ENCODE measurements around the gene FAM184A. TPM values are rescaled to one million over a fixed set of nuclear protein-coding genes. Genes with fewer than 3 reads are reported as not detected.
"Not testable (repeated sequence)": the region's sequence is repeated elsewhere in the genome, so short reads cannot be mapped to it uniquely, and the experiment has no call there.

Gene FAM184A
- total RNA-seq, 1 experiment from 2014 or later, result 0.29 TPM

- not testable (repeated sequence) for DNase-seq (ENCODE audit: low read depth)
These were observed 19.4 kb upstream of the FAM184A start for GRCh38 chr6:119097815-119098361.

GRCh38 chr6:119096721-119097565 lies 18.5 kb upstream of the FAM184A start:
- DNase-seq (ENCODE audit: low read depth), result no peak

GRCh38 chr6:119090256-119090655 lies 11.8 kb upstream of the FAM184A start:
- peak; percentile 17 for DNase-seq (ENCODE audit: low read depth)

GRCh38 chr6:119084784-119085183 lies 6.3 kb upstream of the FAM184A start:
- no peak for DNase-seq (ENCODE audit: low read depth)

GRCh38 chr6:119083007-119083406 lies 4.5 kb upstream of the FAM184A start:
- DNase-seq (ENCODE audit: low read depth), result no peak

- peak; percentile 60 for DNase-seq (ENCODE audit: low read depth)
These were observed 882 bp upstream of the FAM184A start for GRCh38 chr6:119079283-119079809.

- DNase-seq (ENCODE audit: low read depth), result peak; percentile 20
These were observed 655 bp downstream of the FAM184A start for GRCh38 chr6:119077643-119078375.

- DNase-seq (ENCODE audit: low read depth), result no peak
These were observed 1.1 kb downstream of the FAM184A start for GRCh38 chr6:119077391-119077642.

- no peak for DNase-seq (ENCODE audit: low read depth)
These were observed 1.7 kb downstream of the FAM184A start for GRCh38 chr6:119076576-119077390.

- no peak for DNase-seq (ENCODE audit: low read depth)
These were observed 2.3 kb downstream of the FAM184A start for GRCh38 chr6:119076173-119076572.

GRCh38 chr6:119075200-119075981 lies 3.1 kb downstream of the FAM184A start:
- no peak for DNase-seq (ENCODE audit: low read depth)

- no peak for DNase-seq (ENCODE audit: low read depth)
These were observed 5.0 kb downstream of the FAM184A start for GRCh38 chr6:119073307-119074051.

- no peak for DNase-seq (ENCODE audit: low read depth)
These were observed 6.9 kb downstream of the FAM184A start for GRCh38 chr6:119071576-119071975.

- no peak for DNase-seq (ENCODE audit: low read depth)
These were observed 11.4 kb downstream of the FAM184A start for GRCh38 chr6:119067091-119067490.

GRCh38 chr6:119066517-119066916 lies 11.9 kb downstream of the FAM184A start:
- no peak for DNase-seq (ENCODE audit: low read depth)

GRCh38 chr6:119065955-119066354 lies 12.5 kb downstream of the FAM184A start:
- peak; percentile 5 for DNase-seq (ENCODE audit: low read depth)

- no peak for DNase-seq (ENCODE audit: low read depth)
These were observed 13.1 kb downstream of the FAM184A start for GRCh38 chr6:119065382-119065781.

GRCh38 chr6:119063491-119063890 lies 15.0 kb downstream of the FAM184A start:
- no peak for DNase-seq (ENCODE audit: low read depth)

- DNase-seq (ENCODE audit: low read depth), result no peak
These were observed 17.2 kb downstream of the FAM184A start for GRCh38 chr6:119061215-119061614.

- no peak for DNase-seq (ENCODE audit: low read depth)
These were observed 18.1 kb downstream of the FAM184A start for GRCh38 chr6:119060255-119060907.
